Limb (tissue), 2 donors: Measurements from ENCODE around the gene SAMD13.

ENCODE experiments used
- DNase-seq, 2 donors: peaks; one replicate each; pipeline ENCODE4 v3.0.0-alpha.2; 2016; ENCODE audit errors: extremely low spot score in 2 of 2

SAMD13 gene

DNA sequence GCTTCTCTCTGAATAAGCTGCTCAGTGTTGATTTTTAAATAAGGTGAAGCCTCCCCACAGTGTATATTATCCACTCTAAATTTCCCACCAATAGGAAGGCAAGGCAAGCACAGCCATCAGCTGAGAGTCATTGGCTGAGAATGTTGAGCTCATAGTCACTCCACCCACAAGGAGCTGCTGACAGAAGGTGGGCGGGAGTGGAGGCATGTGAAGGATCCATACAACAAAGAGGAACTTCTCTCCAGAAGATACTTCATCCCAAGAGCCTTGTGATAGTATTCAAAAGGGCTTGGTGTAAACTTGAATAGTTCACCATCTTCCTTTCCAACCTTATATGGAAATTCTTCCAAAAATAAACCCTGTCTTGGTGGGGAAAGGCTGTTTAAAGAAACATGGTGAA is 42.8 kb downstream of the SAMD13 start:
- DNase-seq = no peak

DNA sequence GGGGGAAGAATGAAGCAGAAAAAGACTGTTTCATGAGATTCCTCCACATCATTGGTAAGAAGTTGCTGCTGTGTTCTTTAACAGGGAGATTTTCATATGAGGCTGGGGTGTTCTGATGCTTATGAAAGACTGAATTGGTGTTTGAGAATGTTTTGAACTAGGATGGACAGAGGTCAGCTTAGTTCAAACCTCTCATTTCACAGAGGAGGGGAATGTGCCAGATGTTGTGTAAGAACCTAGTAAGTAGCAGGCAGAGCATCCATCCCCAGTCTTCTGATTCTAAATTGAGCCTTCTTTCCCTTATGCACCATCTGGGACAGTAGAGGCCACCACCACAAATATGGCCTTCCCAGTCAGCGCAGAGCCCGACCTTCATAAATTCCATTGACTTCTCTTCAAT is 43.7 kb downstream of the SAMD13 start:
- no peak for DNase-seq

DNA sequence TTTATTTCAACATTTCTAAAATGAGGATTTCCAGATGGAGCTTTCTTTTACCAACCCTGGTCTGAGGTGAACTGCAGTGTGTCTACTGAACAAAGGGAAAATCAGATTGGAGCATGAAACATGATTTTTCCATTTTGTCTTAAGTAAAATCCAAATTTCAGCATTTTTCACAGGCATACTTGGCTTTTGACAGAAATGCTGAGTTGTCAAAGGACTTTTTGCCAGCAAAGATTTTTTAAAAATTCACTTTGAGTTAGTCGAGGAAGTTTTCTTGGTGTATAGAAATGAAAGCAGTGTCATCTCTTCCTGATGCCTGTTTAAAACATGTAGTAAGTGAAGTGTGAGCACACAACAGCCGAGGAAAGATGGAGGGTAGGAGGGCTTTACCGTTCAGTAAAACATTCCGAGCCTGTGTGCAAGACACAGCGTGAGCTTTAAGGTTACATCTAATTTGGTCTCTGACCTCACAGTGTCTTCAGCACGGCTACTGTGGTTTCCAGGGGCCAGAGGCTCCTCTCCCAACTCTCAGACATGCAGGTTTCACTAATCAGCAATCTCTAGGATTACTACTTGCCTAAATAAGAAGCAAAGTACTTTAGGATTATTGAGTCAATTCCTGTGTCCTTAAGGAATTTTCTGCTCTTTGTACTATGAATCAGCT is 45.9 kb downstream of the SAMD13 start:
- no peak for DNase-seq

DNA sequence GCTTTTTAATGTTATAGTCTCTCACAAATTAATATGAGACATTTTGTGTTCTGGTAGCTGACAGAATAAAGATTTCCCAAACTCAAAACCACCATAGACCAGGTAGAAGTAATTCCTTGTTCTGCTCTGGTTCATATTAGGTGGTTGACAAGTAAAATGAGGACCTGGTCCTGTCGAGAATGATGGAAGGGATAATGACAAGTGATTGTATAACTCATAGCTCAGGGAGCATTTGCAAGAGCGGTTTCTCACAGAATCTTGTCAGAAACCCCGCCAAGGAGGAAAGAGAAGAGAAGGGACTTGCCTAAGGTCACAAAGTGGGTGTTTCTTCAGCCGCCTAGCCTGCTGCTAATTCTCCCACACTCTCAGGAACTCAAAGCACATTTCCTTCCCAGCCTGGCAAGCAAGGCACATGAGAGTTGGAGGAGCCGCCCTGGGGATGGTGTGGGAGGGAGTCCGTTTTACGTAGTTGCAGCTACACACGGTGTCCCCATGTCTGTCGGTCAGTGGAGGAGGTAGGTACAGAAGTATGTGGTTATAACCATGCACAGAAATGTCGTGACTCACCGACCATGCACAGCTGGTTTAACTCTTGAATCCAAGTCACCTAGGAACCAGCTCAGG is 46.5 kb downstream of the SAMD13 start:
- DNase-seq = no peak

DNA sequence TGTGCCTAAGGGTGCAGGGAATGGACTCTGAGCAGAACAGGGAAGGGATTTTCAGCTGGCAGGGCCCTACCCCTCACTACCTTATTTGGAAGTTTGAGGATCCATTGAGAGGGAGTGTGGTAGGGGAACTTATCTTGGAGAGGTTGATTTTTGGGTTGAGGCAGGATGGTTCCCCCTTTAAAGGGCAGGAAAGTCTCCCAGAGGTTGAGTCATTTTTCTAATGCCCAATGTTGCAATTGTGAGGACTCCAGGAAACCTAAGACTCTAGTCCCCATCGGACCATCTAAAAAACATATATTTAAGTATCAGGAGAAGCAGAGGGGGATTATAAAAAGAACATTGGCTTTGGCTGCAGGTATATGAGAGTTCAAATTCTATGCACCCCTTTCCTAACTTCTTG is 47.3 kb downstream of the SAMD13 start:
- no peak for DNase-seq

DNA sequence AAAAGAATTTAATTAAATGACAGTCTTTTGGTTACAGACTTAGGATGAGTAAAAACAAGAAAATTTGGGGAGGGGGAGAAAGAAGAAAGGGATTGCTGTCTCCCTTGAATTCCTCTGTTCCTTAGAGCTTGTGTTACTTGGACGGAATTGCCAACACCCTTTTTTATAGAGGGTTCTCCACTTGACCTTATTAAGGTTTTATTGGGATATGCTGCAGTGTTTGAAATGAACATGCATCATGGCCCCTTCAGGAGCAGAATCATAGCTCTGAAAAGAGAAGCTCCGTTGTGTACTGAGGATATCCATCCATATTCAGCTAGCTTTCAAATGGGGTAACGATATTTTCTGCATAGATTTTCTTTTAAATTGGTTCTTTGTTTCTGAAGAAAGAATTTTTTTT is 48.6 kb downstream of the SAMD13 start:
- DNase-seq = no peak

DNA sequence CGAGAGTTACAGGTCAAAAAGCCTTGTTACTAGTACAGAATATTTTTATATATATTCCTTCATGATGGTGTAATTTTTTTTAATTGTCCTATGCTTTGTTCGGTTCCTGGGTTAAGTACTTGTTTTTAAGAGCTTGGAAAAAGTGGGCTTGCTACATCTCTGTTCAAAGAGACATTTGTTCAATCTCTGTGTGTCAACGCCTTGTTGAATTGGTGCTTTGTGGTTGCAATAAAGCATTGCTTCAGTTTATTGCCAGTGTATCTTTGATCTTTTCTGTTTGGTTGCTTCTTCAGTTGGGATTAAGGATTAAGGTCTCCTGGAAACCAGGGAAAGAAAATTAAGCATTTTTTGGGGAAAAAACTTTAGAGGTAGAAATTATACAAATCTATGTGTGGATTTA is 49.0 kb downstream of the SAMD13 start:
- DNase-seq = no peak

DNA sequence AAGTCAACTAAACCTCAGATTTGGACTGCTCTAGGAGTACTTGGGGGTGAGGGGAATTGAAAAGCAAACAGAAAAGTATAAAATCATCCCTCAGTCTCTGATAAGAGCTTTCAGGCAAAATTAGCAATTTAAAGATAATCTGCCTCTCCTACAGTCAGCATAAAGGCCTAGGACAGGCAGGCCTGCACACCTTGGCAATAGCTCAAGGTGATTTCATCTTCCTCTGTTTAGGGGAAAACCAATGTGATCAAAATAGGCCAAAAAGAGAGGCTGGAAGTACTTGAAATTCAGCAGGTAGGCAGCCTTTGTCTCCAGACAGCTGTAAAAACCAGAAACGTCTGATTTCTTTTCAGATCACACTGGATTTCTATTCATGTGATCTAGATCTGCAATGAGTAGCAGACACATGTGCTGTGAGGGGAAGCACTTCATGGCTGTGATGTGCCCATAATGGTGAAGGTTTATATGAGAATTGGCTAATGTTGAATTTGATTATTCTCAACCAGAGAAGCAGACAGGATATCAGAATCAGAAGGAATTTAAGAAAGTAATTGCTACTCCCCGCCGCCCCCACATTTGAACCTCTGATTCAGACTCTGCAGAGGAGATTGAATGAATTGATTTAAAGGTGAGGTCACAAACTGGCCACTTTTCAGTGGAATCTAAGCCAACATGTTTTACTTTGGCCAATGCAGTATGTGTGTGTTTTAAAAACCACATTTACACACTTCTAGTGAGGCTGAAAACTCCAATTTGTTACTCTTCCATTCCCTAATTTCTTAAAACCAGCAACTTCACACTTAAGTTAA is 51.0 kb downstream of the SAMD13 start:
- no peak for DNase-seq

DNA sequence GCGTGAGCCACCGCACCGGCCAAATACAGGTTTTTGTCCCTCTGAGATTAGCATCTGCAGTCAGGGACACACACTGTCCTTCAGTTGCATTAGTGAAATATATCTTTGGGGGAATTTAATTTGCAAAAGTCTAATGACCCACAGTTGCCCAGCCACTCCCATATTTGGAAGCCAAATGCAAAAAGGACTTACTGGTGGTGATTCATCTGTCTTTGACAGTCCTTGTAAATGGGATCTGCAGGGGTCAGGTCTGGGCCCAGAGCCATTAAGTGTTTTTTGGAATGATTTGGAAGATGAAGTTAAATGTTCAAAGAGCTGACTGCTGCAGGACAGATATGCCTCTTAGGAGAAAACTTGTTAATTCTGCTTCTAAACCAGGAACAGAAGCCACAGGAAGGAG is 52.2 kb downstream of the SAMD13 start:
- no peak for DNase-seq

DNA sequence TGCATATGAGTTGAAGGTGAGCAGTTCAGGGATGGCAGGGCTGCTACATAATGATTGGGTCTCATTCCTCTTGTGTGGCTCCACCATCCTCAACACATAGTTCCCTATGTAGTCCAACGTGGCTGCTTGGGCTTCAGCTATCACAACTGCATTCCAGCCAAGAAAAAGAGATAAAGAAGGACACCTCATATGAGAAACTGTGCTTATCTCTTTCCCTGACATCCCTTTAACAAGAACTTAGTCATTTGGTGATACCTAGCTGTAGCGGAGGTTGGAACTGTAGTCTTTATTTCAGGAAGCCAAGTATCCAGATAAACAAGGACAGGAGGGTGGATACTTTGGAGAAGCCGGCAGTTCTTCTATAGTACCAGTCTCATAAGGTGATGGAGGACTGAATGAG is 54.0 kb downstream of the SAMD13 start:
- DNase-seq = no peak

DNA sequence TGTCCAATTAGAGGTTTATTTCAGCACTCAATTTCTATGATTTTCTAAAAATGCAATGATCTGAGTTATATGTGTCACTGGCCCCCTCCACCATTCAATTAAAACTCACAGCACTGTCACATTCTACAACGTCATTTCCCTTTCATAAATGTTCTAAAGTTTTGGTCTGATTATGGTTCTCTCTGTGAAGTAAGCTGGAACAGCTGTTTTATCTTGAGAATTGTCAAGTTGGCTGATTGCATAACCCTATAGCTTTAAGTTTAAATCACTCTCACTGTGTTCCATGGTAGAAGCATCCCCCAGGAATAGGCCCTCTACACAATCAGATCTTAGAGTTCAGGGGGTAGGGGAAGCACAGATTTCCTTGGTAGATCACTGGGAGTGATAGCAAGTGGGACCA is 55.4 kb downstream of the SAMD13 start:
- no peak for DNase-seq

DNA sequence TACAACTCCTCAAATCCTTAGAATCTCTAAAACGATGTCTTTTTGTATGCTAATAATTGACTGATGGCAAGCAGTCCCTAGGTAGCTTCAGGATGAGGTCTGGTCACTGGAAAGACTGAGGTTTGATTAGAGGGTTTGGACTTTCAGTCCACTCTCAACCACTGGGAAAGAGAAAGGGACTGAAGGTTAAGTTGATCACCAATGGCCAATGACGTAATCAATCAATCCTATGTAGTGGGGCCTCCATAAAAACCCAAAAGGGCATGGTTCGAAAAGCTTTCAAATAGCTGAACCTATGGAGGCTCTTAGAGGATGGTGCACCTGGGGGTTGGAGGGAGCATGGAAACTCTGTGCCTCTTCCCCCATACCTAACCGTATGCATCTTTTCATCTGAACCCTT is 57.2 kb downstream of the SAMD13 start:
- DNase-seq = no peak

DNA sequence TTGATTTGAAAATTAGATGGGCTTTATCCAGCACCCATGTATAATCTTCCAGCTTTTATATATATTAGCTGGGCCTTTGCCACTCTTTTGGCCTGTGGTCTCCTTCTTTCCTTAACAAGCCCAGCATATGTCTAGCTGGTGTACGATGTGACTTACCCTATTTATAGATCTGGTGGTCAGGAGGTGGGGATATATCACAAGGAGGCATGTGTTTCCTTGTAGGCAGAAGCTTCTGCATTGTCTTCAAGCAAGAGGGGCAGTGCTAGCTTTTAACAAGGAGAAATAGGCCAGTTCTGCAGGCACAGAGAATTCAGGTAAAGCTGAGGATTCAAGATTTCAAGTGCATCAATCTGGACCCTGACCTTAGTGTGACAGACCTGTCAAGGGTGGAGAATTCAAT is 58.8 kb downstream of the SAMD13 start:
- no peak for DNase-seq

DNA sequence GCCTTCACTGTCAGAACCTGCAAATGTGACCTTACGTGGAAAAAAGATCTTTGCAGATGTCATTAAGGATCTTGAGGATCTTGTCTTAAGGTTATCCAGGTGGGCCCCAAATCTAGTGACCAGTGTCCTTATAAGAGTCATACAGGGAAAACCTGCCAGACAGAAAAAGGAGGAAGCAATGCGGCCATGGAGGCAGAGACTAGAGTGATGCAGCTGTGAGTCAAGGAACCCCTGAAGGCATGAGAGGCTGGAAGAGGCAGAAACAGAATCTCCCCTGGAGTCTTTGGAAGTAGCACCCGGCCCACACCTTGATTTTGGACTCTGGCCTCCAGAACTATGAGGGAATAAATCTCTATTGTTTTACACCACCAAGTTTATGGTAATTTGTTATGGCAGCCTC is 60.3 kb downstream of the SAMD13 start:
- no peak for DNase-seq

DNA sequence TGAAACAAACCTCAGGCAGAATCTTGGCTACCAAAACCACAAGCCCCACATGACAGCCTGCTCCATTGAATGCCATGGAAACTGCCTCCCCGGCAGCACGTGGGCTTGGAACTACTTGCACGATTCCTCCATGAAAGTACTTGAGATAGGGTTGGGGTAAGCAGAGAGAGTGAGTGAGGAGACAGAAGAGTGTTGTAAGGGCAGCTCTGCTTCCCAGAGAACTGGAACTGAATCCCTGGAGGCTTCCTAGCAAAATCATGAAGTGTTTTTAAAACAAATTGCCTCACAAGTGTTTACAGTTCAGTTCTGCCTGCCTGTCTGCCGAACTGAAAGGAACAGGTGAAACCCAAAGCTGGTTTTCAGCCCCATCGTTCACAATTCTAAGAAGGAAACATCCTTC is 61.5 kb downstream of the SAMD13 start:
- no peak for DNase-seq

DNA sequence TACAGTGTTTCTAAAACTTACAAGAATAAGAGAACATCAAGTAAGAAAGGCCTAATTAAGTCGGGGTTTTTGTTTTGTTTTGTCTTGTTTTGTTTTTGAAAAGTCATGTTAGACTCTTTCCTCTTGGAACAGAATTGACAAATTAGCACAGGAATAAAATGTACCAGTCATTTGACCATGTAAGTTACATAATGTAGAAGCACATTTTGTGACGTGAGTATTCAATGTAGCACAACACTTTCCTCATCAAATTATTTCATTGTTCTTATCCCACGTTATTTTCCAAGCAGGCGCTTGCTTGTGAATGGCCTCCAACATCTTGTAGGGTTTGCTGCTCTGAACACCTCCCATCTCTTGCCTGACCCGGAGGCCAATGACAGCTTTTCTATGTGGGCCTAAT is 62.1 kb downstream of the SAMD13 start:
- no peak for DNase-seq

DNA sequence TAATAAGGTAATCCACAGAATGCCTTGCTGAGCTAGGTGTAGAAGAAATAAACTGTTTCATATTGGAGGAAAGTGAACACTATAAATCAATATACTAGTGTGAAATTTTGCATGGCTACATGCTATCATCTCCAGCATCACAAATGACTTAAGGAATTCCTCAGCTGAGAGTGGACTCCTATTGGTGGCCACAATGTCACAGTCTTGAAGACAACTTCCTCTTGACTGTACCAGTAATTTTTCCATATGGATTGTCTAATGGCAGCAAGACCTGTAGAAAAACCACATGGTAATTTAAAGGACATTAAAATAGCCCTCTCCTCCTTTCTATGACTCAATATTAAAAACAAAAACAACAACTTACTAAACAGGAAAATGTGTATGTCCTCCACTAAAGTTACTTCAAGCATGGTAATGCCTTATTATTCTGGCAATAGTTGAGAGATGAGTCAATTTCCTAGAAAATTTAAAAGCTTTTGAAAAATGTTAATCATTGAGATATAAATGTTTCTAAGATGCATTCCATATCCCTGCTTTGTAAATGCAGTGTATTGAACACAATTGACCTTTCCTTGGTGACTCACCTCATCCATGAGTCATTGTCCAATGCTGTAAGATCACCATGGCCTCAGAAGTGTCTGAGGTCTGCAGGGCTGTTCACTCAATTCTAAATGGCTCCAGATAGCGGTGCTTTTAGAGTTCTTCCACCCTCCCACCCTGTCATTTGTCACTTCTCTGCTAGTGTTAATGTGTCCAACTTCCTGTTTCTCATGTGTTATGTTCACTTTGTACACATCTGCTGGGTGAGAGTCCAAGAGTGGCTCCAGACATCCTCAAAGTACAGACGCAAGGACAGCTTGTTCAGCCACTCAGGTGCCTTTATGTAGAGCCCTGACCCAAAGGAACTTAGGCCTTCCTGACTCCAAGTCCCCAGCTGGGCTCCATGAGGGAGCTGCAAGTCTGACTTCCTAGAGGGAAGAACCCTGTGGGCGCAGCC is 64.0 kb downstream of the SAMD13 start:
- DNase-seq = no peak

DNA sequence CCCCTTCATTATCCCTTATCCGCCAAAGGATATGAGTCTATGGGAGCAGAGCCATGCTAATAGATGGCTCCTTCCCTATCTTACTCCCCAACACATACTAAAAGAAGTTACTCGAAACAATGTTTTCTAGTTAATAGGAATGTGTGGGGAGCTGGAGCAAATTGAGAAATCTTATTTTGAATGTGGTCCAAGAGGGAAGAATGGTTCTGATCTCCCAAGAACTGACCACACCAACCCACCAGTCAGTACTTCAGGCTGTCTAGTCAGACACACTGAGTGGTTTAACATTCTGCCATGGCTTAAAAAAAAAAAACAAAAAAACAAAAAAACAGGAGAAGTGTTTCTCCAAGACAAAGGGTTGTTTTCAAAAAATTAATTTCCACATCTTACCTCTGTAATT is 65.3 kb downstream of the SAMD13 start:
- no peak for DNase-seq

DNA sequence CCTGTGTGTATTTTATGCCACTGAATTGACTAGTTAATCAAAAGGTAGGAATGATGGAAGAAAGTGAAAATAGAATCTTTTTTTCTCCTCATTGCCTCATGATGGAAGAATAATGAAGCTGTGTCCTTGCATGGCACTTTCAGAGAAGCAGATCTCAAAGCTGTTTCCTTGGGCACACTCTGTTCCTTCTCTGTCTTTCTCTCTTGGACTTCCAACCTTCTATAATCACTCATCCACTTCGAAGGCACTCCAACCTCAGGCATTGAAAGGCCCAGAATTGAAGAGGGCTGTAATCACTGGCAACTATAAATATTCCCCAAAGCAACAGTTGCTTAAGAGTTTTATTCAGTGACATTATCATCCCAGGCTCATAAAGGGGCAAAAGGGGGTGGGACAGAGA is 65.7 kb downstream of the SAMD13 start:
- DNase-seq = no peak

DNA sequence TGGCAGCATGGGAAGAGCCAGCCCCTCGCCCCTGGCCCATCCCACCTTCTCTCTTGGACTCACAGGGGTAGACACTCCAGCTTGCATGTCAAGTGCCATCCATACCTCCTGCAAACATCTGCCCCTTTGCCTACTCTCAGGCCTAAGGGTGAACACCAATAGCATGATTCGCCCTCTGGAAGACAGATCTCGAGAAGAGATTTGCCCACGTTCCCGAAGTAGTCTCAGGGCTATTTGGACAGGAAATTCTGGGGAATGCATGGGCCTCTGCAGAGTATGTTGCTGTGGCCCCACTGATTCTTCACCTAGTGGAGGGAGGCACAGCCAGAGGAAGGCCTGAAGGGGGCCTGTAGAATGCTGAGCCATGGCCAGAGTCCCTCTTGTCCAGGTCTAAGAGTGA is 66.9 kb downstream of the SAMD13 start:
- no peak for DNase-seq

DNA sequence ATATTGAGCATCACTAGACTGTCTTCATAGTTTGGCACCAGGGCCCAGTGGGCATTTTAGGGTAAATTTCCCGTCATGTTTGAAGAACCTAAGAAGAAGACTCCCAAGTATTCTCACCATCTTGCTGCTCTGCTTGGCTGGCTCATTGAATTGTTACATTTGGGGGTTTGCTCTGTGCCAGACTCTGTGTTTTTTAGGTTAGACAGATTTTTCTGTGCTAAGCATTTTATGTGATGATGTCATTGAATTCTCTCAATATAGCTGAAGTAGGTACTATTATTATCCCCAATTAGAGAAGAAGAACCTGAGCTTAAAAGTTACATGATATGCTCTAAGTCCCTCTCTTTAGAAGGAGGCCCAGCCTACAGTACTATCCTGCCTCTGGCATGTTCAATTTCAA is 68.8 kb downstream of the SAMD13 start:
- no peak for DNase-seq
